ENCODE results near the gene VPS13A.

VPS13A gene

DNA sequence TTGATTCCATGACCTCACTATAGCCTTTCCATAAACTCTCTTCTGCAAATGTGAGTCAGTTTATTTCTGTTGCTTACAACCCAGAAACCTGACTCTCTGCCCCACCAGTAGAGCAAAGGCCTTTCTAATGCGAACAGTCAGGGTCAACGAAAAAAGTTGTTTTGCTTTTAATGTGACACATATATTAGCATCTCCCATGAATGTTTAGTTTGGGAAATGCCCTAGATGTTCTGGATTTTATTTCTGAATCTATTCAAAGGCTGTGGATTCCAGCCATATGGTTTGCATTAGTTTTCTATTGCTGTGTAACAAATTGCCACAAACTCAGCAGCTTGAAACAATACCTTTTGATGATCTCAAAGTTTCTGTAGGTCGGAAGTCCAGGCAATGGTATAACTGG lies 277.3 kb downstream of the VPS13A start:
- no peak for DNase-seq (ENCODE audit: extremely low read depth in 1 of 2, low read depth in 1 of 2)

DNA sequence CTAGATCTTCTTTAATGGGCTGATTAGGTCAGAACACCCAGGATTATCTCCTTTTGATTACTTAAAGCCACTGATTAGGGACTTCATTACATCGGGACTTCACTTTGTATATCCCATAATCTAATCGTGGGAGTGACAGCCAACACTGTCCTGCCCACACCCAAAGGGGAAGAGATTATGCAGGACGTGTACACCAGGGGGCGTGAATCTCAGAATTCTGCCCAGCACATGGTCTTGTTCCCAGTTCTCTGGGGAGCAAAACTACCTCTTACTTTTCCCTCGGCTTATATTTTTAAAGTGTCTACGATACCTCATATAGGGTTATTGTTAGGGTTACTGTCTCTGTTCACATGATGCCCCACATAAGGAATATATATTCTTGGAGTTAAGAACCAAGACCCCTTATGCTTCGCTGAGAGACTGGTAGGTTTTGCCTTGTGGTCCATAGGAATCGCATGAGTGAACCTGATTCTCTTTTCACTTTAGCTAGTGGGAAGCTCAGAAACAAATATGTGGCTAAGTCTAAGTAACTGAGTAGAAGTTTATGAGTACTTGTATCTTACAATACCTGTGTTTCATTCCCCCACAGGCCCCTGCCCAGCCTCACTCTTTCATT lies 278.1 kb downstream of the VPS13A start:
- no peak for DNase-seq (ENCODE audit: extremely low read depth in 1 of 2, low read depth in 1 of 2)

DNA sequence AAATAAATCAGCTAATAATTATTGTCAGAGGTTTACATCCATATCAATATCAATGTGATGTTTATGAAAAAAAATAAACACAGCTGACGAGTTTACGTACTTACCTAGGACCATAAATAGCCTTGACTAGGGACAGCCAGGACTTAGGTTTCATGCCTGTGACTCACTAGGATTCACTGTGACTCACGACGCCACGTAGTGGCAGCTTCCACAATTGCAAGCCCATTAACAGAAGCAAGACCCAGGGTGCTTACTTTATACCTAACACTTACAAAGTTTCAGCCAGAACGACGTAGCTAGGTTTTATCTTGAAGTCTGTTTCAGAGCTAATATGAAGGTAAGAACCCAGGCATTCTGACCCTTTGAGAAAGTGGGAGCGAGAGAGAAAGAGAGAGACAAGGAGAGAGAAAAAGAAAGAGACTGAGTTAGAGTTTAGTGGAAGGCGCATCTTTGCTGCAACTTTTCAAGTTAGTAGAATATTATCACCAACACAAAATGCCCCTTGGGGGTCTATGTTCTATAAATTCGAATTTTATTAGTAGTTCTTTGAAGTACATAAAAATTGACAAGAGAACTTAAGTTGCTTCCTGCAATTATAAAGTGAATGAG lies 279.6 kb downstream of the VPS13A start:
- peak; percentile 58 to 76 for DNase-seq (ENCODE audit: extremely low read depth in 1 of 2, low read depth in 1 of 2)

DNA sequence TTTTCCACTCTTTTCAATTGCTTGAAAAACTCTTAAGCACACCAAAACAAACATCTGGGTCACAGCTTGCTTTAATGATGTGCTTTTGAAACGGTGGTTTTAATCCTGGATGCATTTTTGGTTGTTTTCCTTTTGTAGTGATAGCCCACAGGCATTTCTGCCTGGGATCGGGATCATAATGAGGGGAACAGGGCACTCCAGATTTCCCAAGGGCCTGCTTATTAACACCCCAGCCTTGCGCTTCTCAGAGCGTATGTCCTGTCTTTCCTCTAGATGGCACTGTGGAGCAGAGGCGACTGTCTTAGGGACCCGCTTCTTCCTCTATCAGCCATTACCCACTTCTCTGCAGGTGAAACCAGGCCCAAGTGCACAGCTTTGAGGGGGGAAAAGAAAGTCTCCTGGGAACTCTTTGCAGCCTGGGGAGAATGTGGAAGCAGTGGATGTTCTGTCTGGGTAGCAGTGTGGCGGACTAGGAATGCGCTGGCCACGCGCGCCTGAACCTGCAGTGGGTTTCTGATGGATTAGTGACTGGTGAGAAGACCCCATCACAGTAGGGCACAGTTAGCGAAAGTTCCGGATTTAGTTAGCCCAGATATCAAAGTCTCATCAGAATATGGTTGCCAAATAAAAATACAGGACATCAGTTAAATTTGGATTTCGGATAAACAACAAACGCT lies 280.7 kb downstream of the VPS13A start:
- DNase-seq (ENCODE audit: extremely low read depth in 1 of 2, low read depth in 1 of 2), result peak; percentile 15 to 50

DNA sequence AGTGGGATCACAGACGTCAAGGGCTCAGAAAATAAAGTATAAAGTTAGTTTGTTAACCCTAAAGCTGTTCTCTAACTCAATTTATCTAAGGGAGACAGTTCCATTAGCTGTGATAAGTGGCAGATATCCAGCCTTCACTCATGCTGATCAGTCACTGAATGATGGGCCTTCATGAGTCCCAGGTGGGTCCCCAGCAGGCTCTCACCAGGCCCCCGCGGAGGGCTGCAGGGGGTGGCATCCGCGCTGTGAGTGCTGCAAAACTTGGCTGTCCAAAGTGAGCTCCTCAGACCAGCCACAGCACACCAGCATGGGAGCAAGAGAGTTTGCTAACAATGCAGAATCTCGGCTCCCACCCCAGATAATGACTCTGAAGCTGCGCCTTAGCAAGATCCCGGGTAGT lies 283.6 kb downstream of the VPS13A start:
- DNase-seq (ENCODE audit: extremely low read depth in 1 of 2, low read depth in 1 of 2), result no peak

DNA sequence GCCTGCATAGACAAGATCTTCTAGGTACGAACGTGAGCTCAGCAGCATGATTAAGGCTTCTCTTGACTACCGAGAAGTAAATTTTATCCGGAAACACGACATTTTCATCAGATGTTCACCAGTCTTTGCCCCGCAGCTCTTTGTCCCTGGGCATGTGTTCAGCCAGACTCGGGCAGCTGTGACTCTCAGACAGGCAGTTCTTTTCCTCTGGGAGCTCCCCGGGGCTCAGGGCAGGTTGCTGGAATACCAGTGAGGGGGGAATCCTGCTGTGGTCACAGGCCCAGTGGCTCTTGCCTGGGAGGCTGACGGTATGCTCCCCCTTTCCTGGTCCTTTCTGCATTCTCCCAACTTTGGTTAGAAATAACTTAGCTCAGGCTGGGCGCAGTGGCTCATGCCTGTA lies 284.7 kb downstream of the VPS13A start:
- no peak for DNase-seq (ENCODE audit: extremely low read depth in 1 of 2, low read depth in 1 of 2)

DNA sequence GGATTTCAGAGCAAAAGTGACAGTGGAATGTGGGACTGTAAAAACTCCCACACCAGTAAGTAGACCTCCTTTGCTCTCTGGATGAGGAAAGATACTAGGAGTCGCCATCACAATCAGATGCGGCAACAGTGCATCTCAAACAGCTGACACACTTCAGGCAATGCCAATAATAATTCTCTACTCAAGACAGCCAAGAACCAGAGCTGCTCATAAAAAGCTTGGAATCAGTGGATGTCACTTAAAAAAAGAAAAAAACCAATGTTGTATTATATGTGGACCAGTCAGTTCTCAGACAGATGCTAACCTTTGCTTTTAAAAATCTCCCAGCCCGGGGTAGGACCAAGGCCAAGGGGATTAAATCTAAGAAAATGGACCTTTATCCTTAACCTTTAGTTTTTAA lies 285.8 kb downstream of the VPS13A start:
- DNase-seq (ENCODE audit: extremely low read depth in 1 of 2, low read depth in 1 of 2), result no peak

DNA sequence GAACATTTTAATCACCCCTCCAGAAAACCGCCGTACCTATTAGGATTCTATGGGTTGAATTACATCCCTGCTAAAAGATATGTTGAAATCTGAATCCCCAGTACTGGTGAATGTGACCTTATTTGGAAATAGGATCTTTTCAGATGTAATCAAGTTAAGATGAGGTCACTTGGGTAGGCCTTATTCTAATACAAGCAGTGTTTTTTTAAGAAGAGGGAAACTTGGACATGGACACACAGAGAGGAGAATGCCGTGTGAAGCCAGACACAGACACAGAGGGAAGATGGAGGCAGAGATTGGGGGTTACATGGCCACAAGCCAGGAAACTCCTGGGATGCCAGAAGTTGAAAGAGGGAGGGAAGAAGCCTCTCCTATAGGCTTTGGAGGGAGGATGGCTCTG lies 287.3 kb downstream of the VPS13A start:
- DNase-seq (ENCODE audit: extremely low read depth in 1 of 2, low read depth in 1 of 2), result no peak

DNA sequence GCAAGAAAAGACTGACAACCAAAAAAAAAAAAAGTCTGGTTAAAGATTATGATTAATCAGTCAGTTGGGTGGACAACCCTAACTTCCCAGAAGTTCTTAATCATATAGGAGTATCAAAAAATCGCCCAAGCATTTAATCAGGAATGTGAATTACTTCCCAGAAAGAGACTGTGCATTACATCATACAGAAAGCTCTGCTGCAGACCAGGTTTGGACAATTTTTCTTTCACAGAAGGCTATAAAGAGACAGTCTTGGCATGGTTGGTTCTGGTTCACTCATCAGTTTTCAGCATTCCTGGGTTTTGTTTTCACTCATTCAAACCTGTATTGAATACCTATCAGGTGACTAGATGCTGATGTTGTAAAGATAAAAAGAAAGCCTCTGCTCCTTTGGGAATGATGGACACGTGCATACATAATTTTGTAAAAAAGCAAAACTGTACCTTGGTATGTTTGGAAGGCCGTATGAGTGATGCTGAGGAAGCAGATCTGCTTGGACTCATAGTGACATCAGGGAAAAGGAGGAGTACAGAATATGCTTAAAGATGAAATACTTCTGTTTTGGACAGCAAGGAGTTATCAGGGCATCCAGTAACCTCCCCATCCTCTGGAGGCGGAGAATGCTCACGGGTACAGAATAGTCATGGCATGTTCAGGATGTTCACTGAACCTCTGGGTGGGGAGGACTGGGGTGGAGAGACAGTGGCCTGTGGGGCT lies 292.3 kb downstream of the VPS13A start:
- DNase-seq (ENCODE audit: extremely low read depth in 1 of 2, low read depth in 1 of 2), result no peak
